DMS 273 treated with DMSO at 0.1 percent for 48 hours (cell line): ENCODE measurements around the gene SLC35F4.

ENCODE experiments used
- DNase-seq: peaks from one replicate; lab custom pipeline; 2025; lab: John Stamatoyannopoulos, UW

SLC35F4 gene

GRCh38 chr14:57848353-57848752, 17.5 kb downstream of the SLC35F4 start:
- DNase-seq = no peak

- DNase-seq = no peak
Measured at GRCh38 chr14:57847706-57848105, 18.2 kb downstream of the SLC35F4 start.

- DNase-seq = no peak
Measured at GRCh38 chr14:57847096-57847495, 18.8 kb downstream of the SLC35F4 start.

- DNase-seq = no peak
Measured at GRCh38 chr14:57846596-57846995, 19.3 kb downstream of the SLC35F4 start.

GRCh38 chr14:57845802-57846531, 19.9 kb downstream of the SLC35F4 start:
- DNase-seq = no peak

- DNase-seq = no peak
Measured at GRCh38 chr14:57845316-57845715, 20.6 kb downstream of the SLC35F4 start.

GRCh38 chr14:57837267-57837666, 28.6 kb downstream of the SLC35F4 start:
- DNase-seq = no peak

- no peak for DNase-seq
Measured at GRCh38 chr14:57835766-57836165, 30.1 kb downstream of the SLC35F4 start.

- no peak for DNase-seq
Measured at GRCh38 chr14:57834961-57835360, 30.9 kb downstream of the SLC35F4 start.

- no peak for DNase-seq
Measured at GRCh38 chr14:57834001-57834598, 31.8 kb downstream of the SLC35F4 start.

GRCh38 chr14:57833323-57833722, 32.6 kb downstream of the SLC35F4 start:
- no peak for DNase-seq

- DNase-seq = no peak
Measured at GRCh38 chr14:57831981-57832380, 33.9 kb downstream of the SLC35F4 start.

GRCh38 chr14:57828713-57829112, 37.2 kb downstream of the SLC35F4 start:
- DNase-seq = no peak

- DNase-seq = no peak
Measured at GRCh38 chr14:57823015-57823660, 42.8 kb downstream of the SLC35F4 start.

- no peak for DNase-seq
Measured at GRCh38 chr14:57822081-57822480, 43.8 kb downstream of the SLC35F4 start.

GRCh38 chr14:57820581-57820980, 45.3 kb downstream of the SLC35F4 start:
- no peak for DNase-seq

GRCh38 chr14:57818511-57818910, 47.4 kb downstream of the SLC35F4 start:
- no peak for DNase-seq

- no peak for DNase-seq
Measured at GRCh38 chr14:57816568-57817284, 49.2 kb downstream of the SLC35F4 start.

GRCh38 chr14:57814726-57815125, 51.2 kb downstream of the SLC35F4 start:
- DNase-seq = no peak

GRCh38 chr14:57812741-57813140, 53.2 kb downstream of the SLC35F4 start:
- DNase-seq = no peak

GRCh38 chr14:57811998-57812546, 53.8 kb downstream of the SLC35F4 start:
- no peak for DNase-seq

GRCh38 chr14:57809808-57810207, 56.1 kb downstream of the SLC35F4 start:
- DNase-seq = no peak
